HG03159 (cell line): ENCODE data around the gene FOXO6.

ENCODE experiments used
- ATAC-seq: cut with Tn5 transposase; IDR thresholded peaks from one replicate; pipeline ENCODE4 v1.9.1; 2021; ENCODE audit warnings: mild to moderate bottlenecking, moderate library complexity; ENCODE audit not compliant: unreplicated experiment

The FOXO6 gene

GRCh38 chr1:41423511-41424191, 62.4 kb downstream of the FOXO6 start:
- no peak for ATAC-seq

DNA sequence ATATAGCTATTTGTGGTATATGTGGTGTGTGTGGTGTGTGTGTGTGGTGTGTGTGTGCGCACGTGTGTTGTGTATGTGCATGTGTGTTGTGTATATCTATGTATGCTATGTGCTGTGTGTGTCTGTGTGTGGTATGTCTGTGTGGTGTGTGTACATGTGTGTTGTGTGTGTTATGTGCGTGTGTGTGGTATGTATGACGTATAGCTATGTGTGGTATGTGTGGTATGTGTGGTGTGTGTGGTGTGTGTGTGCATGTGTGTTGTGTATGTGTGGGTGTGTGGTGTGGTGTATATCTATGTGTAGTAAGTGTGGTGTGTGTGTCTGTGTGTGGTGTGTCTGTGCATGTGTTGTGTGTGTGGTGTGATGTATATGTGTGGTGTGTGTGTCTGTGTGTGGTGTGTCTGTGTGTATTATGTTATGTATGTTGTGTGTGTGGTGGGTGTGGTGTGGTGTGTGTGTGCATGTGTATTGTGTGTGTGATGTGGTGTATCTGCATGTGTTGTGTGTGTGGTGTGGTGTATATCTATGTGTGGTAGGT, 63.4 kb downstream of the FOXO6 start:
- ATAC-seq: no peak

DNA sequence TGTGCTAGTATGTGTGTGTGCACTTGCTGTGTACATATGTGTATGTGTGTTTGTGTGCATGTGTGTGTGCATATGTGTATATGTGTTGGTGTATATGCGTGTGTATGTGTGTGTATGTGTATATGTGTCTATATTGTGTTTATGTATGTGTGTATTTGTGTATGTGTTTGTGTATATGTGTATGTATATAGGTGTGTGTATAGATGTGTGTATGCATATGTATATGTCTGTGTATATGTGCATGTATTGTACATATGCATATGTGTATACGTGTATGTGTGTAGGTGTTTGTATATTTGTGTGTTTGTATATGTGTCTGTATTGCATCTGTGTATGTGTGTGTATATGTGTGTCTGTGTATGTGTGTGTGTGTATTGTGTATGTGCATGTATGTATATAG, 64.1 kb downstream of the FOXO6 start:
- ATAC-seq: no peak

- no peak for ATAC-seq
These were observed 65.1 kb downstream of the FOXO6 start for GRCh38 chr1:41426201-41426890.

DNA sequence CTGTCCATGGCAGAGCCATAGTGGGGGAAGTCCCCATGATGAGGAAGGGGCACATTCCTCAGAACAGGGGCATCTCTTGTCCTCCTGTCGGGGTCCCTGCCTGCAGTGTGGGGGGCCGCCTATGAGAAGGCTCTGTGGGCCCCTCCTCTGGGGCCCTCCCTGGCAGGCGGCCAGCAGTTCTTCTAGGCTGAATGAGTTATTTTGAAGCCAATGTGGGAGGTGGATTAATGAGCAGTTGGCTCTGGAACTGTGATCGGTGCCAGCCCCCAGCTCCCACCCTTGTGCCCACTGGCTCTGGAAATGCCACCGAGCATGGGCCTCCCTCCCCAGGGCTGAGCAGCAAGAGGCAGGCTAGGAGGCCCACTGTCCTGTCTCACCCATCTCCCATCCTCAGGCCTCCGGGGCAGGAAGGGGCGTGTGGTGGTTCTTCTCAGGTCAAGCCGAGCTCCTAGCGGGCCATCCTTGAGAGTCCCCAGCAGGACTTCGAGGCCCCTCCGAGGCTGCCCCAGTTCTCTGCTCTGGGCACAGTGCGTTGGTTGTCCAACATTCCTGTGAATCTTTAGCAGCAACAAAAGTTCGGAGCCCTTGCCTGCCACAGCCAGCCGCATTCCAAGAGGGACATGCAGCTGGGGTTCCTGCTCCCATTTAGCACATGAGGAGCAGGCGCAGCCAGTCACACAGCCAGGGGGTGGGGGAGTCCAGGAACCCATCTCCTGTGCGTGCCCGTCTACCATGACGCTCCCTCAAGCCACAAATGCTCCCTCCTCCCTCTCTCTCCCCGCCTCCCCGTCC, 66.1 kb downstream of the FOXO6 start:
- no peak for ATAC-seq

DNA sequence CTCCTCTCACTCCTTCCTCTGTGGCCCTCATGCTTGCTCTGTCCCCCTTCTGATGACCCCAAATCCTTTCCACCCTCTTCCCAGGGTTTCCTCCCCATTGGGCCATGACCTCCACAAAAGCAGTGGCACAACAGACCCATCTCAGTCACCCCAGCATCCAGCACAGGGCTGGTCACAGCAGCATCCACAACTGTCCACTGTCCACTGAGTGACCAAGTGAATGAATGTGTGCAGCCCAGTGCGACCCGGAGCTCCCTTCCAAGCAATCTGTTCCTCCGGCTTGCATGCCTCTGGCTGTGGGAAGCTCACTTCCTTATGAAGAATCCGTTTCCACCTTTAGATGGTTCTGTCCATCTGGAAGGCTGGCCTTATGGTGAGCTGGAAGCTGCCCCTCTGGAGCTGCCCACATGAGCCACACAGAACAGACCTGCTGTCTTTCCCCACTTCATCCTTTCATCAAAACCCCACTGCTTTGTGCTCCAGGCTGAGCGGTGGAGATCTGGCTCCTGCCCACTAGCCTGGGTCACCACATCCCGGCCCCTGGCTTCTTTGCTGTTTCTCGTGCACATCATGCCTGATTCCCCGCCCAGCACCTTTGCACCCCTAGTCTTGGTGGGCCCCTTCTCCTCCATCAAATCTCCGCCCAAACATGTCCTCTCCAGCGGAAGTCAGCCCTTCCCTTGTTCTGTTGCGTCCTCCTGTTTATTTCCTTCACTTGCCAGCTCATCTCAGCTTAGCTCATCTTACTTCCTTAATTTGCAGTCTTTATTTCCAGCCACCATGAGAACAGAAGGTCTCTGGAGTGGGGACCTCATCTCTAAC, 66.9 kb downstream of the FOXO6 start:
- ATAC-seq: no peak

- no peak for ATAC-seq
These were observed 67.8 kb downstream of the FOXO6 start for GRCh38 chr1:41428738-41429640.

DNA sequence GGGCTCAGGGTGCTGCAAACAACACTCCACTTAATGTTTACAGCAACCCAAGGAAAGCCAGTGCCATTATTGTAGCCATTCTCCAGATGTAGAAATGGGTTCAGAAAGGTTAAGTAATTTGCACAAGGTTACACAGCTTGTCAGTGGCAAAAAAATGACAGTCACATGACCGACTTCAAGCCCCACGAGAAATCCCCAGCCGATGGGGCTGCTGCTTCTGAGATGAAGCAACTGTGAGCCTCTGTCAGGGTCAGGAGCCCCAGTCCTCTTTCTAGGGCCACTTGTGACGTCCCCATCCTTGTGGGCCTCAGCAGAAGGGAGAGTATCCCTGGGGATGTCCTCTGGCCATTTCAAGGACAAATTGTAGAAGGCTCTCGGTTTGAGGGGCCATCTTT, 68.4 kb downstream of the FOXO6 start:
- no peak for ATAC-seq

DNA sequence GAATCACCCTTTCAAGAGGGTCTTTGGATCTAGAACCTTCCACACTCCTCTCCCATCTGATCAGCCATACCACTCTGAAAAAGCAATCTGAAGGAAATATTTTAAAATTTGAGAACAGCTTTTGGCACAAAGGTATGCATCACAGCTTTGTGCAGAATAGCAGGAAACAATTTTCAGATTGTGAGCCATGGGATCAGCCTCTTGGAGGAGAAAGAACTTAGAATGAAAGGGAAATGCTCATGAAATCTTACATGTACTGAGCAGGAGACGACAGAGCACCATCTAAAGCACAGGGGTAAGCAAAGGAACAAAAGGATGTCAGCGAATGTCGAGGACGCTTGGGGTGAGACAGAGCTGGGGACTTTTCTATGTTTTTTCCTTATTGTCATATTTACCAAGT, 68.8 kb downstream of the FOXO6 start:
- ATAC-seq: no peak

DNA sequence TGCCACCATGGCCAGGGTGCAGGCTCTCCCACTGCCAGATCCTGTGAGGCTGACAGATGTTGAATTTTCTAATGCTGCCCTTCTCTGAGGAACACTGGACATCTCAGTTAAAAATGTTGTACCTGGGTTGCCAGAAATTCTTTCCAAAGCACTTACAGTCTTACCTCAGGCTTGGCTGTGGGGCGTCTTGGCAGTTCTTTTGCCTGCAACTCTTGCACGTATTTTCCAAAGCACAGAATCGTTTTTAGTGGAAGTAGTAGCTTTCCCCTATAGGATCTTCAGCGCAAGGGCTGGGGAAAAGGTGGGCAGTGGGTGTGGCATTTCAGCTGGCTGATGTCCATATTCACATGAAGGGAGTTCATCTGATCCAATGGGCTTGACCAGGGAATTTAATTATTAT, 69.3 kb downstream of the FOXO6 start:
- ATAC-seq: no peak

DNA sequence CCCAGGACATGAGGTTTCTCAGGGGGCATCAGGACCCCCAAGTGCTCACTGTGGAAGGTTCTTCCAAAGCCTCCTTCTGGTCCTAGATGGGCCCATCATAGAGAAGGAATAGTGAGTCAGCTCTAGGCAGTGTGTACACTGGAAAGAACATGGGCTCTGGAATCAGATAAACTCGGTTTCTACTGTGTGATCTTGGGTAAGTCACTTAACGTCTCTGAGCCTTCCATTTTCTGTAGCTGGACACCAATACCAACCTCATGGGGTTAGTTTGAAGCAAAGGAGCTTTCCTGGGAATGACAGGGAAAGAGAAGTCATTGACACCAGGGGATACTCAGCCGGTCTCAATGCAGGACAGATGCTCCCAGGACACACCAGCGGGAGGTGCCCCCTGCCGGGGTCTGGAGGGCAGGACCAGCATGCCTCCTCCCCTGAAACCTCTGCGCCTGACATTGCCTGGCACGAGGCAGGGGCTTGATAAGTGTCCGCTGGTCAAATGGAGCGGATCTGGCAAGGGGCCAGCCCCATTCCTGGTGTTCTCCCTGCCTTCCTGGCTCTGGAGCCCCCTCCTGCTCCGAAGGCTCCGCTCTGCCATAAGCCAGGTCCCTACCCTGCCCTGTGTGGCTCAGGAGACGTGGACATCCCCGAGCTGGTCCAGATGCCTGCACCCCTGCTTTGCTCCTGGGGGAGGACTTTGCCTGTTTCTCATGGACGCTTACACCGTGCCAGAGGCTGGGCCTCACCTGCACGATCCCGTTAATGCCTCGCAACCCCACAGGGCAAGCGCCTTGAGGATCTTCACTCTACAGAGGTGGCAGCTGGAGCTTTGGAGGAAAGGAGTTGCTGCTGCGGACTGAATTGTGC, 70.5 kb downstream of the FOXO6 start:
- no peak for ATAC-seq
